ENCODE data around the gene SFTPA2.
"Not testable (repeated sequence)": the region's sequence is repeated elsewhere in the genome, so short reads cannot be mapped to it uniquely, and the experiment has no call there.

SFTPA2 gene

DNA sequence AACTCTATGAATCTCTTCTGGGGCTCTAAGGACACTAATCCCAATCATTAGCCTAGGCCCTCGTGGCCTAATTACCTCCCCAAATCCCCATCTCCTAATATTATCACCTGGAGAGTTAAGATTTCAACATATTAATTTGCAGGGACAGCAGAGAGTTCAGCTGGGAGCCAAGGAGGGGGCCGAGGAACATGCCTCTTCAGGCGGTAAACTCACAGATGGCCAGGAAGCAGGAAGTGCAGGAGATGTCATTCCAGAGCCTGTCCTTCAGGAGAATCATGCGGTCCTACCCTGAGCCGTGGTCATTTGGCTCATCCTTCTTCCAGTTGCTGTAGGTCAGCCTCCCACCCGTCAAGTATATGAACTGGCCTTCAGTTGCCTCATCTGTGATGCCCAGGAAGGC lies 21.9 kb upstream of the SFTPA2 start:
- no peak for DNase-seq (ENCODE audit: low spot score)
- TF ChIP-seq, protein P1, sequence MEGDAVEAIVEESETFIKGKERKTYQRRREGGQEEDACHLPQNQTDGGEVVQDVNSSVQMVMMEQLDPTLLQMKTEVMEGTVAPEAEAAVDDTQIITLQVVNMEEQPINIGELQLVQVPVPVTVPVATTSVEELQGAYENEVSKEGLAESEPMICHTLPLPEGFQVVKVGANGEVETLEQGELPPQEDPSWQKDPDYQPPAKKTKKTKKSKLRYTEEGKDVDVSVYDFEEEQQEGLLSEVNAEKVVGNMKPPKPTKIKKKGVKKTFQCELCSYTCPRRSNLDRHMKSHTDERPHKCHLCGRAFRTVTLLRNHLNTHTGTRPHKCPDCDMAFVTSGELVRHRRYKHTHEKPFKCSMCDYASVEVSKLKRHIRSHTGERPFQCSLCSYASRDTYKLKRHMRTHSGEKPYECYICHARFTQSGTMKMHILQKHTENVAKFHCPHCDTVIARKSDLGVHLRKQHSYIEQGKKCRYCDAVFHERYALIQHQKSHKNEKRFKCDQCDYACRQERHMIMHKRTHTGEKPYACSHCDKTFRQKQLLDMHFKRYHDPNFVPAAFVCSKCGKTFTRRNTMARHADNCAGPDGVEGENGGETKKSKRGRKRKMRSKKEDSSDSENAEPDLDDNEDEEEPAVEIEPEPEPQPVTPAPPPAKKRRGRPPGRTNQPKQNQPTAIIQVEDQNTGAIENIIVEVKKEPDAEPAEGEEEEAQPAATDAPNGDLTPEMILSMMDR (IDR thresholded peaks at IDR 0.05; ENCODE audit: extremely low read depth, missing control alignments) = no peak

DNA sequence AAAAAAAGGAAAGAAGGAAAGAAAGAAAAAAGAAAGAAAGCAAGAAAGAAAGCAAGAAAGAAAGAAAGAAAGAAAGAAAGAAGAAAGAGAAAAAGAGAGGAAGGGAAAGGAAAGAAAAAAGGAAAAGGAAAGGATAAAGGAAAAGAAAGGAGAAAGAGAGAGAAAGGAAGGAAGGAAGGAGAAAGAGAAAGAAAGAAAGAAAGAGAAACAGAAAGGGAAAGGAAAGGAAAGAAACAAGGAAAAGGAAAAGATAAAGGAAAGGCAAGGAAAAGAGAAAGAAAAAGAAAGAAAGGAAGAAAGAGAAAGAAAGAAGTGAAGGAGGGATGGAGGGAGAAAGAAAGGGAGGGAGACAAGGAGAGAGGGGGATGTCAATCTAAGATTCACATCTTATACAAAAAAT lies 20.8 kb upstream of the SFTPA2 start:
- TF ChIP-seq, protein P1 (IDR thresholded peaks at IDR 0.05; ENCODE audit: extremely low read depth, missing control alignments) = no peak
- no peak for DNase-seq (ENCODE audit: low spot score)

DNA sequence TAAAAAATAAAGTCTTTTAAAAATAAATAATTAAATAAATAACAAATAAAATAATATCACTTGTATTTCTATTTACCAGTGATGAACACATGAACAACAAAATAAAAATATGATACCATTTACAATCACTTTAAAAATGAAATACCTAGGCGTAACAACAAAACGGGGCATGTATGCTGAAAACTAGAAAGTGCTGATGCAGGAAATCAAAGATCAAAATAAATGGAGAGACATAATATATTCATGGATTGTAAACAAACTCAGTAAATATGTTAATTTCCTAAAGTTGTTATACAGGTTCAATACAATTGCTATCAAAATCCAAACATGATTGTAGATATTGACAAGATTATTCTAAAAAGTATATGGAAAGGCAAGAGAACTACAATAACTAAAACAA lies 19.2 kb upstream of the SFTPA2 start:
- no peak for DNase-seq (ENCODE audit: low spot score)
- TF ChIP-seq, protein P1 (IDR thresholded peaks at IDR 0.05; ENCODE audit: extremely low read depth, missing control alignments) = no peak

DNA sequence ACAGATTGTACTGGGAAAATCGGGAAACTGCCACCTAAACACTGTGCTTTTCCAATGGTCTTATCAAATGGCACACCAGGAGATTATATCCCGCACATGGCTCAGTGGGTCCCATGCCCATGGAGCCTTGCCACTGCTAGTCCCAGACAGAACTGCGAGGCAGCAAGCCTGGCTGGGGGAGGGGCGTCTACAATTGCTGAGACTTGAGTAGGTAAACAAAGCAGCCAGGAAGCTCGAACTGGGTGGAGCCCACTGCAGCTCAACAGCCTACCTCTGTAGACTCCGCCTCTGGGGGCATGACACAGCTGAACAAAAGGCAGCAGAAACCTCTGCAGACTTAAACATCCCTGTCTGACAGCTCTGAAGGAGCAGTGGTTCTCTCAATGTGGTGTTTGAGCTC lies 10.4 kb upstream of the SFTPA2 start:
- DNase-seq (ENCODE audit: low spot score) = not testable (repeated sequence)

DNA sequence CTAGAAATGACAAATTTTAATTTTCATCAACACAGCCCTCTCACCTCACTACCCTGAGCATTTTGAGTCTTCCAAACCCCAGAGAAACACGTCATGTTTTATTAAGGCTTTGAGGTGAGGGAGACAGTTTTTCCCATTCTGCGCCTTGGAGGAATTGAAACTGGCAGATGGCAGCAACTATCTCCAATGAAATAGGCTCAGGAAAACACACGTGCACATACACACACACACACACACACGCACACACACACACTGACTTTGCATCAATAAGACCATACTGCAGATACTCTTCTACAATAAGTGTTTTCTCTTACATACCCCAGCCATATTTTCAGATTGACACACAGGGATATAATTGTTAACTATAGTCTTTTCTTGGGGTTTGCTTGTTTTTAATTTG lies 3.2 kb upstream of the SFTPA2 start:
- TF ChIP-seq, protein P1 (IDR thresholded peaks at IDR 0.05; ENCODE audit: extremely low read depth, missing control alignments) = no peak
- no peak for DNase-seq (ENCODE audit: low spot score)

DNA sequence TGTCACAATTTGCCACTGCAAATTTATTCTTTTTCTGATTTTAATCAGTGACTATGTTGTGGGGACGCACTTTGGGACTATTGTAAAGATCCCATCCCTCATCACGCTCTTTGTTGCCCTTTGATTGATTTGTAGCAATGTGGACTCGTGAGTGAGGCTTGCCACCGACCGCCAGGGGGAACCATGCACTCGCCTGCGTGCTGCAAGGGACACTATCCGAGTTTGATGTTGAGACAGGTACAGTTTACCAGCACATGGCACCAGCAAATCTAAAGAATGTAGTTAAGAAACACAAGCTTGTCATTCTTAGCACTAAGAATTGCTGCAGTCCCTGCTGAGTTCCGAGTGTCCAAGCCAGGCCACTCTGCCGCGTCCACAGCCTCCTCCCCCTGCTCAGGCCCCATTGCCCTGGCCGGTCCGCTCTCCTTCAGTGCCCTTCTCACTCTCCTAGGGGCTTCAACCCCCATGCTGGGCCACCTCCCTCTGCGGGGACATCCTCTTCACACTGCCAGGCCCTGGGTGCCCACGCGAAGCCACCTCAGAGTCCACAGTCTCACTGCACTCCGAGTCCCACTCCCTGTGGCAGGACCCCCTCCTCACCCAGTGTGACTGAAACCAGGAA lies 2.0 kb upstream of the SFTPA2 start:
- peak; percentile 49 for DNase-seq (ENCODE audit: low spot score)

DNA sequence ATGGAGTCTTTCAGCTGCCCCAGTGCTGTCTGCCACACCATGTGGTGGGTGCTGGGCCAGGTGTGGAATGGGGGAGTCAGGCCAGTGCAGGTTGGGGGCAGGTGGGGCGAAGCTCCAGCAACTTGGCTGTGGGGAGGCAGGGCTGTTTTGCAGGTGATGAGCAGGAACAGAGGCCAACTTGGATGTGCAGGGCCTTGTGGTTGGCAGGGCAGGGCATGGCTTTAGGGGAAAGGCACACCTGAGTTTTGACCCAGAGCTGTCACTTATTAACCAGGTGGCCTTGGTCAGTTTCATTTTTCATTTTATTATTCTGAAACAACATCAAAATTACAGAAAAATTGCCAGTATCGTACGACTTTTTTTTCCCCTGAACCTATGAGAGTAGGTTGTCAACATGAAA lies 1.1 kb upstream of the SFTPA2 start:
- TF ChIP-seq, protein P1 (IDR thresholded peaks at IDR 0.05; ENCODE audit: extremely low read depth, missing control alignments) = no peak
- DNase-seq (ENCODE audit: low spot score) = no peak

More for the DNA sequence above, 2.0 kb upstream of the SFTPA2 start:
- TF ChIP-seq, protein P1 (IDR thresholded peaks at IDR 0.05; ENCODE audit: extremely low read depth, missing control alignments) = peak; percentile 85

DNA sequence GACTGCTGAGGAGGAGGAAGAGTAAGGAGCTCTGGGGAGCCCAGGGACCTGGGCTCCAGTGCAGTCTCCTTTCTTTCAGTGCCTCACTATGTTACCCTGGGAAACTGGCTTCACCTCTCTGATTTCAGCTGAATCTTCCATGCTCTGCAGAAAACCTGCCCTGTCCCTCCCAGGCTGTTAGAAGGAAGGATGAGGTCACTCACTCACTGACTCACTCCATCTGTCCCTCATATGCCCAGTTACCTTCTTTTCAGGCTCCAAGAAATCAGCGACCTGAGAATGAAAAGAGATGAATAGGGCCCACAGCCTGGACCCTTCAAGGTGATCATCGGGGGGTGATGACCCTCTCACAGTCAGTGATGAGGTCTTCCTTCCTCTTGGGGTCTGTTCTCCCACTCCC lies 481 bp downstream of the SFTPA2 start:
- TF ChIP-seq, protein P1 (IDR thresholded peaks at IDR 0.05; ENCODE audit: extremely low read depth, missing control alignments) = no peak
- DNase-seq (ENCODE audit: low spot score) = no peak

DNA sequence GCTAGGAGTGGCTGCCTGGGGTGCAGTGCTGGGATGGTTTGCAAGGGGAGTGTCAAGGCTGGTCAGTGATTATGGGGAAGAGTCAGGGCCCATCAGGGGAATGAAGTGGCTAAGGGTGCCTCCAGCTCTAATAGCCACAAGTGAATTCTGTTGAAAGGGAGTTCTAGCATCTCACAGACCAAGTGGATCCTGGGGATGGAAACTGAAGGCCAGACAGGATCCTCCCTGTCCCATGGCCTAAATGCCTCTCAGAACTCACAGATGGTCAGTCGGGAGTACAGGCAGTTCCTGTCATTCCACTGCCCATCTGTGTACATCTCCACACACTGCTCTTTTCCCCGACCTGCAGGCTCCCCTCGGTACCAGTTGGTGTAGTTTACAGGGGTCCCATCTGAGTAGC lies 3.2 kb downstream of the SFTPA2 start:
- DNase-seq (ENCODE audit: low spot score) = not testable (repeated sequence)

Data from GM20000 (cell line).